HEK293 (cell line): Measurements from ENCODE around the gene RNASEH2C.

Experiments used
- ELK4 ChIP-seq: IDR thresholded peaks from 2 replicates; pipeline ENCODE4 v1.6.1; 2011; ENCODE audit warnings: mild to moderate bottlenecking, low read depth, low read length, borderline replicate concordance
- MEIS1 ChIP-seq: sonication (generic); formaldehyde crosslinking; IDR thresholded peaks from 2 replicates; pipeline ENCODE4 v1.8.1; 2022; ENCODE audit warnings: missing genetic modification reagents, mild to moderate bottlenecking, borderline replicate concordance
- SCRT2 ChIP-seq: fragments of 450-650 bp; formaldehyde crosslinking; IDR thresholded peaks from 2 replicates; pipeline ENCODE4 v1.5.1; 2016; ENCODE audit warnings: missing biosample characterization, missing genetic modification characterization
- YY2 ChIP-seq: fragments of 450-650 bp; formaldehyde crosslinking; IDR thresholded peaks from 2 replicates; pipeline ENCODE4 v1.5.1; 2016; ENCODE audit warnings: missing biosample characterization, missing genetic modification characterization
- ZFP3 ChIP-seq: fragments of 450-650 bp; formaldehyde crosslinking; IDR thresholded peaks from 2 replicates; pipeline ENCODE4 v1.5.1; 2016; ENCODE audit warnings: low read depth, missing biosample characterization, missing genetic modification characterization
- ZNF274 ChIP-seq, 2 experiments: fragments of 200-500 bp in 1 of 2; fragments of 450-650 bp in 1 of 2; sonication (Bioruptor generic) in 1 of 2; formaldehyde crosslinking in 1 of 2; IDR thresholded peaks; 2 replicates each; pipeline versions ENCODE4 v1.5.1 to v1.6.1; 2014 to 2016; ENCODE audit warnings: borderline replicate concordance in 1 of 2, inconsistent platforms in 1 of 2, low read length in 1 of 2, missing biosample characterization in 1 of 2, missing genetic modification characterization in 1 of 2
- ZNF335 ChIP-seq: fragments of 450-650 bp; formaldehyde crosslinking; conservative IDR thresholded peaks from 2 replicates; pipeline ENCODE4 v1.5.1; 2016; ENCODE audit warnings: missing biosample characterization, missing genetic modification characterization
- ZNF513 ChIP-seq: fragments of 450-650 bp; IDR thresholded peaks from 2 replicates; pipeline ENCODE4 v1.5.1; 2018; ENCODE audit warnings: missing biosample characterization, missing genetic modification characterization
- ZNF670 ChIP-seq: fragments of 450-650 bp; formaldehyde crosslinking; IDR thresholded peaks from 2 replicates; pipeline ENCODE4 v1.5.1; 2016; ENCODE audit warnings: missing biosample characterization, missing genetic modification characterization, low read depth
- ZNF677 ChIP-seq: fragments of 450-650 bp; IDR thresholded peaks from 2 replicates; pipeline ENCODE4 v1.5.0; 2018; ENCODE audit warnings: missing biosample characterization, mild to moderate bottlenecking, missing genetic modification characterization, moderate library complexity
- TF ChIP-seq, protein P1 (sequence below): fragments of 450-650 bp; formaldehyde crosslinking; IDR thresholded peaks from 2 replicates; pipeline ENCODE4 v1.5.1; 2016; ENCODE audit warnings: missing biosample characterization, missing genetic modification characterization

DNA sequence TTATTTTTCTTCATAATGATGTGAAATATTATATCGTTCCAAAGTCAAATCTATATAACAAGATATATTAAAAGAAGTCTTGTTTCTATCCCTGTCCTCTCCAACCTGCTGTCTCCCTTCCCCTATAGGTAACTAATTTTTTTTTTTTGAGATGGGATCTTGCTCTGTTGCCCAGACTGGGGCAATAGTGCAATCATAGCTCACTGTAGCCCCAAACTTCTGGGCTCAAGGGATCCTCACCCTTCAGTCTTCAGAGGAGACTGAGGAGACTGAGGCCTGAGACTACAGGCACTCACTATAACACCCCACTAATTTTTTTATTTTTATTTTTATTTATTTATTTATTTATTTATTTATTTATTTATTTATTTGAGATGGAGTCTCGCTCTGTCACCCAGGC lies 47.6 kb downstream of the RNASEH2C start:
- no peak for TF ChIP-seq ZFP3 (tag by site-specific recombination)
- TF ChIP-seq, protein P1, sequence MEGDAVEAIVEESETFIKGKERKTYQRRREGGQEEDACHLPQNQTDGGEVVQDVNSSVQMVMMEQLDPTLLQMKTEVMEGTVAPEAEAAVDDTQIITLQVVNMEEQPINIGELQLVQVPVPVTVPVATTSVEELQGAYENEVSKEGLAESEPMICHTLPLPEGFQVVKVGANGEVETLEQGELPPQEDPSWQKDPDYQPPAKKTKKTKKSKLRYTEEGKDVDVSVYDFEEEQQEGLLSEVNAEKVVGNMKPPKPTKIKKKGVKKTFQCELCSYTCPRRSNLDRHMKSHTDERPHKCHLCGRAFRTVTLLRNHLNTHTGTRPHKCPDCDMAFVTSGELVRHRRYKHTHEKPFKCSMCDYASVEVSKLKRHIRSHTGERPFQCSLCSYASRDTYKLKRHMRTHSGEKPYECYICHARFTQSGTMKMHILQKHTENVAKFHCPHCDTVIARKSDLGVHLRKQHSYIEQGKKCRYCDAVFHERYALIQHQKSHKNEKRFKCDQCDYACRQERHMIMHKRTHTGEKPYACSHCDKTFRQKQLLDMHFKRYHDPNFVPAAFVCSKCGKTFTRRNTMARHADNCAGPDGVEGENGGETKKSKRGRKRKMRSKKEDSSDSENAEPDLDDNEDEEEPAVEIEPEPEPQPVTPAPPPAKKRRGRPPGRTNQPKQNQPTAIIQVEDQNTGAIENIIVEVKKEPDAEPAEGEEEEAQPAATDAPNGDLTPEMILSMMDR (tag by site-specific recombination), result no peak
- TF ChIP-seq ZNF274 (IDR thresholded peaks at IDR 0.05; ENCODE audit: low read length), result no peak
- TF ChIP-seq ZNF274 (tag by site-specific recombination; IDR thresholded peaks at IDR 0.05; ENCODE audit: borderline replicate concordance), result no peak
- TF ChIP-seq ZNF513 (tag by site-specific recombination), result no peak
- TF ChIP-seq SCRT2, result no peak
- TF ChIP-seq ZNF670, result no peak
- TF ChIP-seq ZNF677, result no peak
- no peak for TF ChIP-seq ZNF335 (tag by site-specific recombination)
- no peak for TF ChIP-seq YY2 (tag by site-specific recombination)
- TF ChIP-seq ELK4, result no peak
- no peak for TF ChIP-seq MEIS1 (CRISPR knock-in tag)
